Caco-2 (cell line): ENCODE measurements around the gene BNIP2. TPM values are rescaled to one million over a fixed set of nuclear protein-coding genes. Genes with fewer than 3 reads are reported as not detected.

Experiments
- BruUV-seq: library from RNA; stranded (reverse); fragments of 400-500 nt; replicated peaks from 2 replicates; lab custom pipeline; 2021; lab: Mats Ljungman, UMichigan
- CTCF ChIA-PET: fragments of 300-600 bp; sonication (Branson Sonifier 250); formaldehyde crosslinking; loops from one replicate; lab custom pipeline; 2022; ENCODE audit warnings: antibody characterized with exemption; lab: Charles Lee
- POLR2A ChIA-PET: fragments of 300-600 bp; sonication (Branson Sonifier 250); formaldehyde crosslinking; loops from one replicate; lab custom pipeline; 2022; ENCODE audit warnings: antibody characterized with exemption; lab: Charles Lee
- DNase-seq, 2 experiments: peaks; one replicate each; pipeline versions ENCODE4 v3.0.0 to v3.0.0-alpha.2; 2020 to 2022
- H3K27me3 ChIP-seq: replicated peaks from 2 replicates; pipeline ENCODE4 v1.6.0; 2011; ENCODE audit warnings: low read length; ENCODE audit not compliant: control insufficient read depth, insufficient read depth
- H3K36me3 ChIP-seq: 2 replicates; pipeline ENCODE4 v1.5.1; 2011; ENCODE audit warnings: low read length; ENCODE audit not compliant: control insufficient read depth, insufficient read depth
- H3K4me1 ChIP-seq: fragments of 250-450 bp; sonication (Bioruptor Pico); 2 replicates; pipeline ENCODE4 v1.5.1; 2020; ENCODE audit warnings: mild to moderate bottlenecking
- H3K4me3 ChIP-seq: 2 replicates; pipeline ENCODE4 v1.5.1; 2011; ENCODE audit warnings: low read depth, mild to moderate bottlenecking, control low read depth, low read length
- H3K9me3 ChIP-seq: fragments of 250-450 bp; sonication (Bioruptor Pico); 2 replicates; pipeline ENCODE4 v1.5.1; 2020; ENCODE audit warnings: mild to moderate bottlenecking, moderate library complexity
- H3K27ac Mint-ChIP-seq: one replicate; pipeline ENCODE4 v1.8.0; 2022; ENCODE audit warnings: mixed read lengths; ENCODE audit not compliant: unreplicated experiment
- H3K27me3 Mint-ChIP-seq: one replicate; pipeline ENCODE4 v1.8.0; 2022; ENCODE audit warnings: mixed read lengths; ENCODE audit not compliant: insufficient read depth, unreplicated experiment
- H3K36me3 Mint-ChIP-seq: one replicate; pipeline ENCODE4 v1.8.0; 2022; ENCODE audit warnings: mild to moderate bottlenecking, mixed read lengths; ENCODE audit not compliant: insufficient read depth, unreplicated experiment
- H3K4me1 Mint-ChIP-seq: one replicate; pipeline ENCODE4 v1.8.0; 2022; ENCODE audit warnings: low read depth, mixed read lengths; ENCODE audit not compliant: unreplicated experiment
- H3K4me3 Mint-ChIP-seq: one replicate; pipeline ENCODE4 v1.8.0; 2022; ENCODE audit warnings: mild to moderate bottlenecking, moderate library complexity, mixed read lengths; ENCODE audit not compliant: unreplicated experiment
- H3K9me3 Mint-ChIP-seq: one replicate; pipeline ENCODE4 v1.8.0; 2022; ENCODE audit warnings: mixed read lengths; ENCODE audit not compliant: unreplicated experiment
- intact Hi-C: fragments of 100-400 bp; cut with micrococcal nuclease; formaldehyde crosslinking; loops from one replicate; pipeline ENCODE4 v1.10.0; 2022; ENCODE audit not compliant: unreplicated experiment
- total RNA-seq: library from RNA; stranded (reverse); gene quantifications from 2 replicates; pipeline ENCODE4 v1.2.3, GENCODE V29; 2022
- TF ChIP-seq, protein P1 (sequence below), 2 experiments: fragments of 200-600 bp in 1 of 2; IDR thresholded peaks; 1 replicate in 1 of 2; 2 replicates in 1 of 2; pipeline versions ENCODE4 v1.5.1 to v1.8.0; 2011 to 2022; ENCODE audit warnings: antibody characterized with exemption in 1 of 2, control low read depth in 1 of 2, inconsistent platforms in 1 of 2, low read depth in 1 of 2, low read length in 1 of 2, mild to moderate bottlenecking in 1 of 2, moderate library complexity in 1 of 2; ENCODE audit not compliant: insufficient read depth in 1 of 2, severe bottlenecking in 1 of 2, unreplicated experiment in 1 of 2

The BNIP2 gene
- total RNA-seq, 1 experiment from 2014 or later: 54.0 TPM

DNA sequence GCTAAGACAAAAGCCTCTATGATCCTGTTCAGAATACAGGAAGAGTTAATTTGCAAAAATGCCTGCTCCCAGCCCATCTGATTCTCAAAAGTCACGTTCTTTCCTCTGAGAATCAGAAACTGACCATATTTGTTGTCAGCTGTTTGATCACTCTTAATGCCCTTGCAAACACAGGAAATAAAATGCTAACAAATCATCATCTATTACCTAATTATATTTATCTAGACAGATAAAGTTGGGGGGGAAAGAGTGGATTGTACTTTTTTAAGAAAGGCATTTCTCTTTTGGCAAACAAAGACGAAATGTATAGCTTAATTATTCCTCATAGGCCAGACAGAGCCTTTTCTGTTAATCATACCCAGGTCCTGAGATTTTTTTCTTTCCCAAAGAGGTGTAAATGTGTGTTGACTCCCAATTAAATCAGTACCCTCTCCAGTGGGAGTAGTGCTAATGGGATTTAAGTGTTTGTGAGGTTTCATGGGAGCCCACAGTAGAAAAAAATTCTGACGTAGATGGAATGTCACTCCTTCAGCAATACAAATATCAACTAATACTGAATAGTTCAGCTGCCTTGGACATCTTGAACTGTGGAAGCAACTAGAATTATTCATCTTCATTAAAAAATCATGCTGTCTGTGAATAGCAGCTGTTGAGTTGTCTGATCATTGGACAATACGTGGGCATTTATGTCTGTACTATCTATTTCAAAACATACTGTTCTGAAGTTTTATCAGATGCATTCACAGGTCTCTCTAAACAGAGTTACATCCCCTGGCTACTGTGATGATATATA, 22.5 kb upstream of the BNIP2 start:
- Histone ChIP-seq H3K4me3 (no peak overlapping the region), H3K9me3 (no peaks in the 10 kb centered on the region), H3K27me3 (no peaks in the 10 kb centered on the region), H3K4me1 (no peaks in the 10 kb centered on the region), H3K36me3 (no peaks in the 10 kb centered on the region)
- intact Hi-C loops: no loop called here
- ChIA-PET POLR2A (no interaction called here), CTCF (no interaction called here)
- Mint-ChIP-seq H3K27me3 (peaks cover 3% of the 10 kb centered on the region), H3K27ac (no peak overlapping the region), H3K36me3 (no peaks in the 10 kb centered on the region), H3K4me1 (no peaks in the 10 kb centered on the region), H3K9me3 (no peaks in the 10 kb centered on the region), H3K4me3 (no peak overlapping the region)
- BruUV-seq: no TSS peak
- TF ChIP-seq, protein P1, sequence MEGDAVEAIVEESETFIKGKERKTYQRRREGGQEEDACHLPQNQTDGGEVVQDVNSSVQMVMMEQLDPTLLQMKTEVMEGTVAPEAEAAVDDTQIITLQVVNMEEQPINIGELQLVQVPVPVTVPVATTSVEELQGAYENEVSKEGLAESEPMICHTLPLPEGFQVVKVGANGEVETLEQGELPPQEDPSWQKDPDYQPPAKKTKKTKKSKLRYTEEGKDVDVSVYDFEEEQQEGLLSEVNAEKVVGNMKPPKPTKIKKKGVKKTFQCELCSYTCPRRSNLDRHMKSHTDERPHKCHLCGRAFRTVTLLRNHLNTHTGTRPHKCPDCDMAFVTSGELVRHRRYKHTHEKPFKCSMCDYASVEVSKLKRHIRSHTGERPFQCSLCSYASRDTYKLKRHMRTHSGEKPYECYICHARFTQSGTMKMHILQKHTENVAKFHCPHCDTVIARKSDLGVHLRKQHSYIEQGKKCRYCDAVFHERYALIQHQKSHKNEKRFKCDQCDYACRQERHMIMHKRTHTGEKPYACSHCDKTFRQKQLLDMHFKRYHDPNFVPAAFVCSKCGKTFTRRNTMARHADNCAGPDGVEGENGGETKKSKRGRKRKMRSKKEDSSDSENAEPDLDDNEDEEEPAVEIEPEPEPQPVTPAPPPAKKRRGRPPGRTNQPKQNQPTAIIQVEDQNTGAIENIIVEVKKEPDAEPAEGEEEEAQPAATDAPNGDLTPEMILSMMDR (IDR thresholded peaks at IDR 0.05; ENCODE audit: insufficient read depth in 1 of 2, low read depth in 1 of 2, low read length in 1 of 2, severe bottlenecking in 1 of 2, unreplicated experiment in 1 of 2): no peak
- no peak for DNase-seq

DNA sequence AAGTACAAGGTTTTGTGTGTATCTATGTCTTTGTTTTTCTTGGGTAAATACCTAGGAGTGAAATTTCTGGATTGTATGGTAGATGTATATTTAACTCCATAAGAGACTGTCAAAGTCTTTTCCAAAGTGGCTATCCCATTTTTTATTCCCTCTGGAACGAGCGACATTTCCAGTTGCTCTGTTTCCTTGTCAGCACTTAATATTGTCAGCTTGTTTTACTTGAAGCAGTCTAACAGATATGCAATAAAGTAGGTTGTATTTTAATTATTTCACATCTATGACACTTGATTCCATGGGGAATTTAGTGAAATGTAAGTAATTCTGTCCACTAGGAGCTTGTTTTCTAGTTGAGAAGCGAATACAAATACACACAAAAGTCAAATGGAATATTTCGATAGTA, 18.5 kb upstream of the BNIP2 start:
- H3K27ac Mint-ChIP-seq: no peak overlapping the region
- BruUV-seq: no TSS peak
- Histone ChIP-seq H3K4me3 (no peak overlapping the region), H3K4me1 (no peaks in the 10 kb centered on the region), H3K36me3 (no peaks in the 10 kb centered on the region), H3K9me3 (no peaks in the 10 kb centered on the region), H3K27me3 (no peaks in the 10 kb centered on the region)
- intact Hi-C loops: no loop called here
- no peaks in the 10 kb centered on the region for H3K4me1 Mint-ChIP-seq
- no peak for DNase-seq
- POLR2A ChIA-PET: no interaction called here
- CTCF ChIA-PET: no interaction called here
- H3K9me3 Mint-ChIP-seq: no peaks in the 10 kb centered on the region
- H3K27me3 Mint-ChIP-seq: no peaks in the 10 kb centered on the region
- TF ChIP-seq, protein P1 (IDR thresholded peaks at IDR 0.05; ENCODE audit: insufficient read depth in 1 of 2, low read depth in 1 of 2, low read length in 1 of 2, severe bottlenecking in 1 of 2, unreplicated experiment in 1 of 2): no peak
- H3K4me3 Mint-ChIP-seq: no peak overlapping the region
- no peaks in the 10 kb centered on the region for H3K36me3 Mint-ChIP-seq

DNA sequence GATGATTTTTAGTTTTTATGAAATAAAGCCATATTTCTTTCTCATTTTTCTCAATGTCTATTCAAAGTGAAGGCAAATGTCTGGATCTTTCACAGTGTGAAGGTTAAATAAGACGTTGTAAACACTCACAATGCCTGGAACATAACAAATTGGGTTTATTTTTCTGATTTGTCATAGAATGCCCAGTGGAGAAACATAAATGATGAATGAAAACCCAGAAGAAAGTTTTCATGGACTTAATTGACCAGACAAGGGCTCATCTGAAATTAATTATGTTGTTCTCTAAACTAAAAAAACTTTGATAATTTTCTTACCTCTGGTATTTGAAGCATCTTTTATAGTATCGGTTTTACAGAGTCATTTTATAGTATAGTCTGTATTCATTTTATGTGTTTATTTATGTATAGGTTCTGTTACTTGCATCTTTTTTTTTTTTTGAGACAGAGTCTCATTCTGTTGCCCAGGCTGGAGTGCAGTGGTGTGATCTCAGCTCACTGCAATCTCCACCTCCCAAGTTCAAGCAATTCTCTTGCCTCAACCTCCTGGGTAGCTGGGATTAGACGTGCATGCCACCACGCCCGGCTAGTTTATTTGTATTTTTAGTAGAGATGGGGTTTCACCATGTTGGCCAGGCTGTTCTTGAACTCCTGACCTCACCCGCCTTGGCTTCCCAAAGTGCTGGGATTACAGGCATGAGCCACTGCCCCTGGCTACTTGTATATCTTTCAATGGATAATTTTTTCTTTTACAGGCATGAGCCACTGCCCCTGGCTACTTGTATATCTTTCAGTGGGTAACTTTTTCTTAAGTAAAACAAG, 15.1 kb upstream of the BNIP2 start:
- H3K36me3 Mint-ChIP-seq: no peaks in the 10 kb centered on the region
- Histone ChIP-seq H3K4me1 (no peaks in the 10 kb centered on the region), H3K4me3 (no peak overlapping the region), H3K27me3 (no peaks in the 10 kb centered on the region), H3K36me3 (no peaks in the 10 kb centered on the region), H3K9me3 (no peaks in the 10 kb centered on the region)
- no peak overlapping the region for H3K4me3 Mint-ChIP-seq
- H3K9me3 Mint-ChIP-seq: no peaks in the 10 kb centered on the region
- intact Hi-C loops: no loop called here
- BruUV-seq: no TSS peak
- TF ChIP-seq, protein P1 (IDR thresholded peaks at IDR 0.05; ENCODE audit: insufficient read depth in 1 of 2, low read depth in 1 of 2, low read length in 1 of 2, severe bottlenecking in 1 of 2, unreplicated experiment in 1 of 2): no peak
- ChIA-PET POLR2A (no interaction called here), CTCF (no interaction called here)
- peaks cover 4% of the 10 kb centered on the region for H3K27me3 Mint-ChIP-seq
- H3K4me1 Mint-ChIP-seq: no peaks in the 10 kb centered on the region
- DNase-seq: no peak
- H3K27ac Mint-ChIP-seq: no peak overlapping the region
